SK-MEL-5 (cell line): ENCODE measurements around the gene TCF7L1. TPM values are rescaled to one million over a fixed set of nuclear protein-coding genes. Genes with fewer than 3 reads are reported as not detected.

Experiments
- DNase-seq: peaks from one replicate; pipeline ENCODE4 v3.0.0-alpha.2; 2016; ENCODE audit warnings: low read depth, low spot score
- in situ Hi-C: cut with HindIII; loops from 2 replicates; pipeline ENCODE4 v1.10.0; 2016; ENCODE audit warnings: low sequenced_read_pairs, high pct_unique_total_duplicates, low pct_unique_long_range_greater_than_20kb
- polyA plus RNA-seq, 2 experiments: library from polyadenylated mRNA; depleted of rRNA; stranded (reverse); fragments of >200 nt; gene quantifications; 2 replicates each; pipeline ENCODE4 v1.2.3, GENCODE V29; 2015
- total RNA-seq: library from RNA; depleted of rRNA; stranded (reverse); fragments of >200 nt; shearing (Covaris generic); gene quantifications from 2 replicates; pipeline ENCODE4 v1.2.3, GENCODE V29; 2014; rRNA removed

Gene TCF7L1
- total RNA-seq = 0.71 and 1.1 TPM in 2 replicates
- 5.0 and 5.9 TPM in 2 replicates for polyA plus RNA-seq (2015; cell fraction: cytosol; rRNA removed)
- polyA plus RNA-seq (2015; cell fraction: nucleus; rRNA removed) = 2.9 and 6.0 TPM in 2 replicates

- in situ Hi-C loops = no loop called here
- peak; percentile 81 for DNase-seq
Observed at GRCh38 chr2:85132834-85133637, at the start of gene TCF7L1. TCF7L1 (plus strand) TSS chr2:85133392; CDS start chr2:85133685, 293 bp downstream.

- in situ Hi-C loops = no loop called here
- no peak for DNase-seq
Observed at GRCh38 chr2:85085563-85085962, 47.6 kb upstream of the TCF7L1 start.

GRCh38 chr2:85087541-85087940 lies 45.7 kb upstream of the TCF7L1 start:
- no peak for DNase-seq
- in situ Hi-C loops = no loop called here

- in situ Hi-C loops = no loop called here
- DNase-seq = no peak
Observed at GRCh38 chr2:85088921-85089320, 44.3 kb upstream of the TCF7L1 start.

DNA sequence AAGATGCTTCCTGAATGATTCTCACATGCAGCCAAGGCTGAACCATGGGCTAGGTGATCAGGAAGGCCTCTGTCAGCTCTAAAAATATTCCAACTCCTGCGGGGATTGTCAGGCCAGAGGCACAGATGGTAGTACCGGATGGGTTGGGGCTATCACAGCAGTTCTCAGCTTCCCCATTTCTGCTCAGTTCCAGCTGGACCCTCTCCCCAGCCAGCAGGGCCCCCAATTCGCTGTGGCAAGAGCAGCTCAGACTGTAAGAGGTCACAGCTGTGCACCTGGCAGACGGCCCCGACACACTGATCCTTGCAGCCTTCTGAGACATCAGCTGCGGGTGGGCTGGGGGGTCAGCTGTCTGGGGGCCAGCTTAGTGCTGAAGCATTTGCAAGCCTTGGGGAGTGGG lies 43.6 kb upstream of the TCF7L1 start:
- in situ Hi-C loops = no loop called here
- no peak for DNase-seq

DNA sequence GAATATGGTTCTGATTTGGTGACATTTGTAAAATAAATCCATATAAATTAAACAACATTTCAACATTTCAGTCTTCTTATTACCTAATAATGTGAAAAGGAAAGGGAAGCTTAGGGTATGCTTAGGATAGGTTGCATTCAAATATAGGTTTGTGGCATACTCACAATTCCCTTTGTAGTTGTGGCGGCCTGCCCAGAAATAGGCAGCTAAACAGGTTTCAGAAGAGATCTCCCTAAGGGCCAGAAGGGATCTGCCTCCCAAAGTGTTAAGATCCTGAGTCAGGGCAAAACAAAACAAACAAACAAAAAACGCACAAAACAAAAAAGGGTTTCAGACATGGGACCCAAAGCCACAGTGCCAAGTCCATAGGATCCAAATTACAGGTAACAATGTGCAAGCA lies 41.4 kb upstream of the TCF7L1 start:
- no peak for DNase-seq
- in situ Hi-C loops = no loop called here

- in situ Hi-C loops = no loop called here
- no peak for DNase-seq
Observed at GRCh38 chr2:85095094-85095493, 38.1 kb upstream of the TCF7L1 start.

GRCh38 chr2:85096616-85097015 lies 36.6 kb upstream of the TCF7L1 start:
- no peak for DNase-seq
- in situ Hi-C loops = no loop called here

DNA sequence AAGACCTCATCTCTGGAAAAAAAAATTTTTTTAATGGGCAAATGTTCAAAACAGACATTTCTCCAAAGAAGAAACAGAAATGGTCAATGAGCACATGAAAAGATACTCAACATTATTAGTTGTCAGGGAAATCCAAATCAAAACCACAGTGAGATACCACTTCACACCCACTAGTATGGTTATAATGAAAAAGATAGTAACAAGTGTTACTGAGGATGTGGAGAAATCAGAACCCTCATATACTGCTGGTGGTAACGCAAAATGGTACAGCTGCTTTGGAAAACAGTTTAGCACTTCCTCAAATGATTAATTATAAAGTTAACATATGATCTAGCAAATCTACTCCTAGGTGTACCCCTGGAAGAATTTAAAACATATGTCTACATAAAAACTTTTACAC lies 29.0 kb upstream of the TCF7L1 start:
- DNase-seq = no peak
- in situ Hi-C loops = no loop called here

DNA sequence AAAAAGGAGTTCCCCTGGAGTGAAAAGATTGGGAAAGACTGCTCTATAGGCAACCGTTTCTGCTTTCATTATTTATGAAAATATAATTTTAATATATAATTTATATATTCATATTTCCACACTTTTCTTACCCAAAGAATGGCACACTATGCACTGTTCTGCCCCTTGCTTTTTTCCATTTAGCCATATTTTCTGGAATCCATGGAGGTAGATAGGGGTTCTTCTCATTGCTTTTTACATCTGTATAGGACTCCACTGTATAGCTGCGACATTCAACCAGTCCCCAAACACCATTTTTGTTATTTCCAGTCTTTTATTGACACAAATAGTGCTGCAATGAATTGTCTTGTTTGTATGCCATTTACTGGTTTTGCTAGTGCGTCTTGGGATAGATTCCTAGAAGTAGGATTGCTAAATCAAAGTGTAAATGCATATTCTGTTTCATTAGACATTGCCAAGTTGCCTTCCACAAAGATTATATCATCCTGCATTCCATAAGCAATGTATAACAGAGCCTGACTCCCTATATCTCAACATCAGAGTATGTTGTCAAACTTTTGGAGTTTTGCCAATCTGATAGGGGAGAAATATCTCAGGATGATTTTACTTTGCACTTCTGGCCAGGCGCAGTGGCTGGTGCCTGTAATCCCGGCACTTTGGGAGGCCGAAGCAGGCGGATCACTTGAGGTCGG lies 26.6 kb upstream of the TCF7L1 start:
- in situ Hi-C loops = no loop called here
- no peak for DNase-seq

- in situ Hi-C loops = no loop called here
- no peak for DNase-seq
Observed at GRCh38 chr2:85110991-85111560, 22.1 kb upstream of the TCF7L1 start.

- in situ Hi-C loops = no loop called here
- DNase-seq = no peak
Observed at GRCh38 chr2:85111819-85112281, 21.3 kb upstream of the TCF7L1 start.

- in situ Hi-C loops = no loop called here
- DNase-seq = peak; percentile 22
Observed at GRCh38 chr2:85112906-85113625, 20.1 kb upstream of the TCF7L1 start.

- no peak for DNase-seq
- in situ Hi-C loops = no loop called here
Observed at GRCh38 chr2:85114586-85115330, 18.4 kb upstream of the TCF7L1 start.

- in situ Hi-C loops = no loop called here
- no peak for DNase-seq
Observed at GRCh38 chr2:85116207-85116606, 17.0 kb upstream of the TCF7L1 start.

GRCh38 chr2:85119900-85120299 lies 13.3 kb upstream of the TCF7L1 start:
- in situ Hi-C loops = no loop called here

DNA sequence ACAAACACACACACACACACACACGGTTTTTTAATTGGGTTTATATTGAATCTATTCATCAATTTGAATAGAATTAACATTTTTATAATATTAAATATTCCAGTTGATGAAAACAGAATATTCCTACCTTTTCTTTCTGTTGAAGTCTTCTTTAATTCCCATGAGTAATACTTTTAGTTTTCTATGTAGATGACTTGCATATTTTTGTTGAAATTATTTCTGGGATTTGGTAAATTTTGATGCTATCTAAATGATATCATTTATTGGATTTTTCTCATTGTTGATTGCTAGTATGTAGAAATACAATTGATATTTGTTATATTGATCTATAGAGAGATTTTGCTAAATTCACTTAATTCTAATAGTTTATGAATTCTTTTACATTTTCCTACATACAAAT lies 12.8 kb upstream of the TCF7L1 start:
- in situ Hi-C loops = no loop called here
- DNase-seq = no peak

More at GRCh38 chr2:85119900-85120299, 13.3 kb upstream of the TCF7L1 start:
- no peak for DNase-seq
